SU-DHL-6 (cell line): ENCODE results near the gene PGC.

Experiments used
- CTCF ChIP-seq: fragments of 200-600 bp; sonication (generic); IDR thresholded peaks from one replicate; pipeline ENCODE4 v1.5.1; 2017; ENCODE audit warnings: antibody characterized with exemption, mild to moderate bottlenecking, low read length, moderate library complexity; ENCODE audit not compliant: insufficient read depth, poor library complexity, severe bottlenecking
- EZH2phosphoT487 ChIP-seq: fragments of 200-600 bp; sonication (generic), shearing (Covaris generic); conservative IDR thresholded peaks from 2 replicates; pipeline ENCODE4 v1.6.1; 2018; ENCODE audit warnings: mild to moderate bottlenecking, antibody characterized with exemption, low read length, moderate library complexity, mixed read lengths

- no peak for TF ChIP-seq EZH2phosphoT487
- no peak for TF ChIP-seq CTCF
Measured at GRCh38 chr6:41694815-41695526, 52.2 kb downstream of the PGC start.
